MM.1S (cell line): ENCODE data around the gene UBTD1.

ENCODE experiments used
- DNase-seq: peaks from one replicate; pipeline ENCODE4 v3.0.0-alpha.2; 2015
- H2AFZ ChIP-seq: fragments of 300-600 bp; sonication (generic); 2 replicates; pipeline ENCODE4 v1.6.0; 2016; ENCODE audit warnings: antibody characterized with exemption, low read length
- H3F3A ChIP-seq: fragments of 300-600 bp; sonication (generic); 2 replicates; pipeline ENCODE4 v1.6.1; 2016; ENCODE audit warnings: mild to moderate bottlenecking, antibody characterized with exemption, low read length, moderate library complexity, mixed read lengths; ENCODE audit not compliant: insufficient read depth
- H3K27ac ChIP-seq: fragments of 300-600 bp; sonication (generic); 2 replicates; pipeline ENCODE4 v1.5.1; 2016; ENCODE audit warnings: mild to moderate bottlenecking, low read length
- H3K27me3 ChIP-seq: fragments of 300-600 bp; sonication (generic); replicated peaks from 2 replicates; pipeline ENCODE4 v1.6.0; 2016; ENCODE audit warnings: low read length; ENCODE audit not compliant: insufficient read depth
- H3K36me3 ChIP-seq: fragments of 300-600 bp; sonication (generic); replicated peaks from 2 replicates; pipeline ENCODE4 v1.6.1; 2016; ENCODE audit warnings: mild to moderate bottlenecking, low read length, mixed read lengths; ENCODE audit not compliant: insufficient read depth
- H3K4me1 ChIP-seq: fragments of 300-600 bp; sonication (generic); 2 replicates; pipeline ENCODE4 v1.6.1; 2016; ENCODE audit warnings: low read length, mixed read lengths
- H3K4me2 ChIP-seq: fragments of 300-600 bp; sonication (generic); 2 replicates; pipeline ENCODE4 v1.6.0; 2016; ENCODE audit warnings: low read depth, low read length
- H3K4me3 ChIP-seq: fragments of 300-600 bp; sonication (generic); 2 replicates; pipeline ENCODE4 v1.5.1; 2016; ENCODE audit warnings: low read length, mixed read lengths
- H3K79me2 ChIP-seq: fragments of 300-600 bp; sonication (generic); 2 replicates; pipeline ENCODE4 v1.6.1; 2016; ENCODE audit warnings: mixed run types, low read length, mixed read lengths
- H3K9ac ChIP-seq: fragments of 300-600 bp; sonication (generic); 2 replicates; pipeline ENCODE4 v1.6.1; 2016; ENCODE audit warnings: low read length, mixed read lengths
- H3K9me2 ChIP-seq: fragments of 300-600 bp; sonication (generic); replicated peaks from 2 replicates; pipeline ENCODE4 v1.6.1; 2016; ENCODE audit warnings: mild to moderate bottlenecking, low read length, mixed read lengths; ENCODE audit not compliant: insufficient read depth
- H3K9me3 ChIP-seq: fragments of 300-600 bp; sonication (generic); replicated peaks from 2 replicates; pipeline ENCODE4 v1.6.1; 2016; ENCODE audit warnings: mild to moderate bottlenecking, low read length, mixed read lengths; ENCODE audit not compliant: insufficient read depth
- H4K20me1 ChIP-seq: fragments of 300-600 bp; sonication (generic); 2 replicates; pipeline ENCODE4 v1.6.1; 2016; ENCODE audit warnings: mild to moderate bottlenecking, low read length, moderate library complexity, mixed read lengths; ENCODE audit not compliant: insufficient read depth
- EZH2 ChIP-seq: fragments of 300-600 bp; sonication (generic); optimal IDR thresholded peaks from 2 replicates; pipeline ENCODE3; 2017; ENCODE audit warnings: low read depth, mild to moderate bottlenecking, antibody characterized with exemption, low read length, mixed read lengths
- EZH2phosphoT487 ChIP-seq: fragments of 300-600 bp; sonication (generic); IDR thresholded peaks from 2 replicates; pipeline ENCODE4 v1.6.1; 2018; ENCODE audit warnings: antibody characterized with exemption, low read length
- TF ChIP-seq, protein P1 (sequence below): fragments of 300-600 bp; sonication (generic); IDR thresholded peaks from 2 replicates; pipeline ENCODE4 v1.5.1; 2016; ENCODE audit warnings: antibody characterized with exemption, low read length, mixed read lengths

The UBTD1 gene

DNA sequence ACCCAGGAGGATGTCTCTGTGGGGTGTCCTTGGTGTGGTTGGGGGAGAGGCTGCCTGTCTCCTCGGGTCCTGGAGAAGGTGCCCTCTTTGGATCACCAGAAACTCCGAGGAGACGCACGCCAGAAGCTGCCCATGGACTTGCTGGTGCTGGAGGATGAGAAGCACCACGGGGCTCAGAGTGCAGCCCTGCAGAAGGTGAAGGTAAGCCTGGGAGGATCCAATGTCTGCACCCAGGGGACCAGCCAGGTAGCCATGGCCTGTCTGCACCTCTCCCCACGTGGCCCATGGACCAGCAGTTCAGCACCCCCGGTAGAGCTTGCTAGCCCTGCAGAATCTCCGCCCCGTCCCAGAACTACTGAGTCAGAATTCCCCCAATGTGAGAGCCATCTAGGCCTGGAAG lies 79.0 kb downstream of the UBTD1 start:
- Histone ChIP-seq H3K4me1 (no peaks in the 10 kb centered on the region), H3K9me3 (no peaks in the 10 kb centered on the region), H2AFZ (no peak overlapping the region), H4K20me1 (no peaks in the 10 kb centered on the region), H3K4me3 (no peak overlapping the region), H3K79me2 (no peaks in the 10 kb centered on the region), H3F3A (no peaks in the 10 kb centered on the region), H3K27me3 (no peaks in the 10 kb centered on the region), H3K27ac (no peak overlapping the region), H3K9me2 (no peaks in the 10 kb centered on the region), H3K9ac (no peak overlapping the region), H3K4me2 (no peak overlapping the region), H3K36me3 (no peaks in the 10 kb centered on the region)
- DNase-seq = no peak
- TF ChIP-seq EZH2phosphoT487 (no peak), EZH2 (no peak)
- TF ChIP-seq, protein P1, sequence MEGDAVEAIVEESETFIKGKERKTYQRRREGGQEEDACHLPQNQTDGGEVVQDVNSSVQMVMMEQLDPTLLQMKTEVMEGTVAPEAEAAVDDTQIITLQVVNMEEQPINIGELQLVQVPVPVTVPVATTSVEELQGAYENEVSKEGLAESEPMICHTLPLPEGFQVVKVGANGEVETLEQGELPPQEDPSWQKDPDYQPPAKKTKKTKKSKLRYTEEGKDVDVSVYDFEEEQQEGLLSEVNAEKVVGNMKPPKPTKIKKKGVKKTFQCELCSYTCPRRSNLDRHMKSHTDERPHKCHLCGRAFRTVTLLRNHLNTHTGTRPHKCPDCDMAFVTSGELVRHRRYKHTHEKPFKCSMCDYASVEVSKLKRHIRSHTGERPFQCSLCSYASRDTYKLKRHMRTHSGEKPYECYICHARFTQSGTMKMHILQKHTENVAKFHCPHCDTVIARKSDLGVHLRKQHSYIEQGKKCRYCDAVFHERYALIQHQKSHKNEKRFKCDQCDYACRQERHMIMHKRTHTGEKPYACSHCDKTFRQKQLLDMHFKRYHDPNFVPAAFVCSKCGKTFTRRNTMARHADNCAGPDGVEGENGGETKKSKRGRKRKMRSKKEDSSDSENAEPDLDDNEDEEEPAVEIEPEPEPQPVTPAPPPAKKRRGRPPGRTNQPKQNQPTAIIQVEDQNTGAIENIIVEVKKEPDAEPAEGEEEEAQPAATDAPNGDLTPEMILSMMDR = no peak

DNA sequence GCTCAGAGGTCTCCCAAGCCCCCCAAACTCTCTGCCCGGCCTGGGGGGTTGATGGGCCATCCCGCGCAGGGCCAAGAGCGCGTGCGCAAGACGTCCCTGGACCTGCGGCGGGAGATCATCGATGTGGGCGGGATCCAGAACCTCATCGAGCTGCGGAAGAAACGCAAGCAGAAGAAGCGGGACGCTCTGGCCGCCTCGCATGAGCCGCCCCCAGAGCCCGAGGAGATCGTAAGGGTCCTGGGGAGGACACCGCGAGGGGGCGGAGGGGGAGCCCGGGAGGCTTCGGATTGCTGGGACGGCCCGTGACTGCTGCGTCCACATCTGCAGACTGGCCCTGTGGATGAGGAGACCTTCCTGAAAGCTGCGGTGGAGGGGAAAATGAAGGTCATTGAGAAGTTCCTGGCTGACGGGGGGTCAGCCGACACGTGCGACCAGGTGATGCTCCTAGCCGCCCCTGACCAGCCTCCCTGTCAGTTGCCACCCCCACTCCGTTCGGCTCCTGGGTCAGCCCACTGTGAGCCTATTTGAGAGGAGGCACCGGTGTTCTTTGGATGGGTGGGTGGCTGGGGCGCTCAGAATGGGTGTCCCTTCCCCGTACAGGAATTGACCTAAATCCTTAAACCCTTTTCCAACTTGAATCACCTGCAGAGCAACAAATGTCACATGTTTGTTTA lies 79.6 kb downstream of the UBTD1 start:
- no peaks in the 10 kb centered on the region for H3K79me2 ChIP-seq
- no peaks in the 10 kb centered on the region for H3K9me3 ChIP-seq
- no peak overlapping the region for H3K4me3 ChIP-seq
- no peak overlapping the region for H3K4me2 ChIP-seq
- no peak overlapping the region for H2AFZ ChIP-seq
- no peaks in the 10 kb centered on the region for H3K9me2 ChIP-seq
- H3K27me3 ChIP-seq = no peaks in the 10 kb centered on the region
- TF ChIP-seq EZH2phosphoT487 (no peak), EZH2 (no peak)
- TF ChIP-seq, protein P1 = no peak
- H3F3A ChIP-seq = no peaks in the 10 kb centered on the region
- no peaks in the 10 kb centered on the region for H3K36me3 ChIP-seq
- no peak overlapping the region for H3K27ac ChIP-seq
- no peaks in the 10 kb centered on the region for H3K4me1 ChIP-seq
- no peak overlapping the region for H3K9ac ChIP-seq
- no peak for DNase-seq
- no peaks in the 10 kb centered on the region for H4K20me1 ChIP-seq

DNA sequence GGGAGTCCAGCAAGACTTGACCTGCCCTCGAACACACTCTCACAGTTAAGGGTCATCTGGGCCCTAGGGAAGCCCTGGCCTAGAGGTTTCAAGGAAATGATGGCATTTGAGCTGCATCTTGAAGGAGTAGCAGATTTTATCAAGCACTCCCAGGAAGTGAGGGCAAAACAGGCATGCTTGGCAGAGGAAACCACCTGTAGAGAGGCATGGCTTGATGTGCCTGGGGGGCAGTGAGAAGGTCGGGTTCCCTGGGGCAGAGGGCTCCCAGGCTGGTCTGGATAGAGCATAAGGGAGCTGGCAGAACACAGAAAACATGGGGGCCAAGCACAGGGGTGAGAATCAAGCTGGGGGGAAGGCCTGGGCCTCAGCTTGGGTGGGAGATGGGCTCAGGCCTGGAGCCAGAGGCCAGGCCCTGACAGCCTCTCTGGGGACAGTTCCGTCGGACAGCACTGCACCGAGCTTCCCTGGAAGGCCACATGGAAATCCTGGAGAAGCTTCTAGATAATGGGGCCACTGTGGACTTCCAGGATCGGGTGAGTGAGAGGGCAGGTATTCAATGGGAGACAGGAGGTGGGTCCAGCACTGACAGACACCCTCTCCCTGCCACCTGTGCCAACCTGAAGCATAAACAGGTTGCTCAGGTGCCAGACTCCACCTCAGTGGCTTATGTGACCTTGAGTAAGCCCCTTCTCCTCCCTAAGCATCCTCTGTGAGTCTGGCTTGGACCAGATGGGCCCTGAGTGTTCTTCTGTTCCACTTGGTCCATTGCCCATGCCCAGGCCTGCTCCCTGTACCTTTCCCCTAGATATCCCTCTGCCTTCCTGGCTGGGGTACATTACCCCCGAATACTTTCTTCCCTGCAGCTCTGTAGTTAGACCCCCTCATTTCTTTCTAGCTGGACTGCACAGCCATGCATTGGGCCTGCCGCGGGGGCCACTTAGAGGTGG lies 82.0 kb downstream of the UBTD1 start:
- no peaks in the 10 kb centered on the region for H3K36me3 ChIP-seq
- H3K4me3 ChIP-seq = no peak overlapping the region
- H3K9me3 ChIP-seq = no peaks in the 10 kb centered on the region
- H3F3A ChIP-seq = no peaks in the 10 kb centered on the region
- H3K9ac ChIP-seq = no peak overlapping the region
- no peak for TF ChIP-seq EZH2
- no peak for TF ChIP-seq EZH2phosphoT487
- TF ChIP-seq, protein P1 = no peak
- H3K79me2 ChIP-seq = no peaks in the 10 kb centered on the region
- H3K9me2 ChIP-seq = no peaks in the 10 kb centered on the region
- no peaks in the 10 kb centered on the region for H3K27me3 ChIP-seq
- H3K27ac ChIP-seq = no peak overlapping the region
- DNase-seq = no peak
- no peaks in the 10 kb centered on the region for H4K20me1 ChIP-seq
- no peak overlapping the region for H2AFZ ChIP-seq
- no peak overlapping the region for H3K4me2 ChIP-seq
- no peaks in the 10 kb centered on the region for H3K4me1 ChIP-seq
